ENCODE data around the gene CAV2.

CAV2 gene

GRCh38 chr7:116496653-116497052 is 2.9 kb upstream of the CAV2 start:
- DNase-seq, result no peak

- no peak for DNase-seq
Measured at GRCh38 chr7:116497708-116498107, 1.8 kb upstream of the CAV2 start.

GRCh38 chr7:116500078-116500853 is 728 bp downstream of the CAV2 start:
- no peak for DNase-seq

- DNase-seq, result no peak
Measured at GRCh38 chr7:116501425-116502167, 2.1 kb downstream of the CAV2 start.

- DNase-seq, result no peak
Measured at GRCh38 chr7:116502201-116503096, 2.9 kb downstream of the CAV2 start.

GRCh38 chr7:116503835-116504234 is 4.3 kb downstream of the CAV2 start:
- no peak for DNase-seq

GRCh38 chr7:116505278-116505677 is 5.7 kb downstream of the CAV2 start:
- no peak for DNase-seq

- DNase-seq, result no peak
Measured at GRCh38 chr7:116505823-116506222, 6.3 kb downstream of the CAV2 start.

- no peak for DNase-seq
Measured at GRCh38 chr7:116509982-116510579, 10.5 kb downstream of the CAV2 start.

GRCh38 chr7:116510795-116511194 is 11.3 kb downstream of the CAV2 start:
- no peak for DNase-seq

- no peak for DNase-seq
Measured at GRCh38 chr7:116511552-116512519, 12.3 kb downstream of the CAV2 start.

- DNase-seq, result no peak
Measured at GRCh38 chr7:116512520-116513188, 13.1 kb downstream of the CAV2 start.

GRCh38 chr7:116515584-116515983 is 16.0 kb downstream of the CAV2 start:
- no peak for DNase-seq

GRCh38 chr7:116516324-116516723 is 16.8 kb downstream of the CAV2 start:
- DNase-seq, result no peak

GRCh38 chr7:116517626-116518025 is 18.1 kb downstream of the CAV2 start:
- no peak for DNase-seq

GRCh38 chr7:116518961-116519360 is 19.4 kb downstream of the CAV2 start:
- DNase-seq, result no peak

GRCh38 chr7:116521046-116521664 is 21.6 kb downstream of the CAV2 start:
- no peak for DNase-seq

- DNase-seq, result no peak
Measured at GRCh38 chr7:116522247-116522646, 22.7 kb downstream of the CAV2 start.

- no peak for DNase-seq
Measured at GRCh38 chr7:116524221-116524608, 24.7 kb downstream of the CAV2 start.

GRCh38 chr7:116524609-116525297 is 25.2 kb downstream of the CAV2 start, which contains the start of gene CAV1:
Gene CAV1, plus strand, starts transcription at chr7:116525036. Its CDS starts 27 bp downstream, at chr7:116525063.
- DNase-seq, result no peak
